NCI-H524 (cell line): Measurements from ENCODE around the gene TAS2R60.
"Not testable (repeated sequence)": the region's sequence is repeated elsewhere in the genome, so short reads cannot be mapped to it uniquely, and the experiment has no call there.

Source experiments
- DNase-seq, 2 experiments: peaks; one replicate each; lab custom pipeline; 2025; lab: John Stamatoyannopoulos, UW

The TAS2R60 gene

DNA sequence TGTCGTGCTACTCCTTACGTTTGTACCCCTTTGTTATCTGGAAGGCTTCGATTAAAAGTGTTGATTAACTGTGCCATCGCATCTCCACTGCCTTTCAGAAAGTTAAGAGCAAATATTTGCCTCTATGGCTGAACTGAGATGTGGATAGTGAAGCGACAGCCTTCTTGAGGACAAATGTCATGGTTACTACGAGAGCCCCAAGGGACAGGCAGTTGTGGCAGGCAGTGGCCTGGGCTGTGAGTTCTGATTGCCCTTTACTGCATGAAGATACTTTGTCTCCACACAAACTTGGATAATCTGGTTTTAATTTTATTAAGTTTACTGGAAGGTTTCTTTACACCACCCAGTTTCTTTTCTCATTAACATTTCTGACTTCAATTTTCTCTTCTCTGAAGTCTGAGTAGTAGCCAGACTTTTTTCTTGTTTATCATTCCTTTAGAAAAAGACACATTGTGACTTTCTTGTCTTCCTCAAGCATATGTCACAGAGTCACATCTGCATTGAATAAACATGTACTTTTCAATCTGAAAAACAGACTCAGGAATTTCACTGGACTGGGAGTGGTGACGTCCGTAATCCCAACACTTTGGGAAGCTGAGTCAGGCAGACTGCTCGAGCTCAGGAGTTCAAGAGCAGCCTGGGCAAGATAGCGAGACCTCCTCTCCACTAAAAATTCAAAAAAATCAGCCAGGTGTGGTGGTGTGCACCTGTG lies 36.0 kb downstream of the TAS2R60 start:
- DNase-seq, result no peak

DNA sequence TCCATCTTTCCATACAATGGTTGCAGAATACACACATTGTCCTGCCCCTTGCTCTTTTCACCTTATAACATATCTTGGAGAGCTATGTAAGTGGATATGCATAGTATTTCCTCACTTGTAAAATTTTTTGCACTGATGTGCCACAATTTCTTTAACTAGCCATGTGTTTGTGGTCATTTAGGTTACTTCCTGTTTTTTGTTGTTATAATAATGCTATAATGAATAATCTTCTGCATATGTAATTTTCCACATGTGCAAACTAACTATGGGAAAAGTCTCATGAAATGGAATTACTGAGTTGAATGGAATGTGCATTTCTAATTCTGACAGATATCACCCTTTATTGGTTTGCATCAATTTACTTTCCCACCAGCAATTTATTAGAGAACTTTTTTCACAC lies 37.2 kb downstream of the TAS2R60 start:
- DNase-seq, result no peak

DNA sequence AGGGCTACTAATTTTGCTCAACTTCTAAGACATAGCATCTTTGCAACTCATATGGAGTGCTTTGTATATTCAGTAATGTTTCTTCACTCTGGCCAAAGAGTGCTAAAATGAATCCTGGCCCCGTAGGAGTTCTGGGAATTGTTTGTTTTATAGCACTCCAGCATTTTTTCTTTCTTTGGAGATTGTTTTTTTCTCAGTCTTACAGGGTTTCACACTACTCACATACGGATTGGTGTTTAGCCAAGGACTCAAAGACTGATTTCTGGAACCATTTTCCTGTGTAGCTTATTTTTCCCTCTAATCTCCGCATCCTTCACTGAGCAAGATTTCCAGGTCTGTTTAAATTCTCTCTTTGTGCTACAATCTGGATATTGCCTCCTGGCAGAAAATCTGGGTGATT lies 40.9 kb downstream of the TAS2R60 start:
- DNase-seq, result no peak

DNA sequence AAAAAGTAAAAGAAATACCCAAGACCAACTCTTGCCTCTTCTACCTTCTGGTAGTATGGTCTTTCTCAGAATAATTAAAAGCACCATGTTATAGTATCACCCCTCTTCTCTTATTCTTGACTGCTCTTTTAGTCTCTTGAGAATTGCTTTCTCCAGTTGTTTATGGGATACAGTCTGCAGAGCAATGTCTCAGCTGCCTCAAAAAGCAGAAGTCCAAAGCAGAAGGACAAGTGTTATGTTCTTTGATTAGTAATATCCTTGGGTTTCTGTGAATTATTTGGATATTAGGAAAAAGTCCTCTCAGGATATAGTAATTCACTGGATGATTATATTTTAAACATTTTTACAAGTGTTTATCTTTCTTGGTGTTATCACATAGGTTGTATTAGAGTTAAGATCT lies 41.8 kb downstream of the TAS2R60 start:
- no peak for DNase-seq

DNA sequence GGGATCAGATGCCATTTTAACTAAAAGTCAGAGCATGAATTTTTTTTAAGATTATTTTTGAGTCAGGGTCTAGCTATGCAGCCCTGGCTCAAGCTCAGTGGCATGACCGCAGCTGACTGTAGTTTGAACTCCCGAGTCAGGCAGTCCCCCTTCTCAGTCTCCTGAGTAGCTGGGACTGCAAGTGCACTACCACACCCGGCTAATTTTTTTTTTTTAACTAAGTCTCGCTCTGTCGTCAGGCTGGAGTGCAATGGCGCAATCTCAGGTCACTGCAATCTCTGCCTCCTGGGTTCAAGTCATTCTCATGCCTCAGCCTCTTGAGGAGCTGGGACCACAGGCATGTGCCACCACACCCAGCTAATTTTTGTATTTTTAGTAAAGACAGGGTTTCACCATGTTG lies 42.2 kb downstream of the TAS2R60 start:
- no peak for DNase-seq

DNA sequence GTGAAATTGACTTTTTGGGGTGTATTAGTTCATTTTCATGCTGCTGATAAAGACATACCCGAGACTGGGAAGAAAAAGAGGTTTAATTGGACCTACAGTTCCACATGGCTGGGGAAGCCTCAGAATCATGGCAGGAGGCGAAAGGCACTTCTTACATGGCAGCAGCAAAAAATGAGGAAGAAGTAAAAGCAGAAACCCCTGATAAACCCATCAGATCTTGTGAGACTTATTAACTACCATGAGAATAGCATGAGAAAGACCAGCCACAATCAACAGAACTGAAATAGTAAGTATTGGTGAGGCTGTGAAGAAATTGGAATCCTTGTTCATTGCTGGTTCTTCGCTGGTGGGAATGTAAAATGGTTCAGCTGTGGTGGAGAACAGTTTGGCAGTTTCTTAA lies 43.0 kb downstream of the TAS2R60 start:
- DNase-seq, result not testable (repeated sequence)

DNA sequence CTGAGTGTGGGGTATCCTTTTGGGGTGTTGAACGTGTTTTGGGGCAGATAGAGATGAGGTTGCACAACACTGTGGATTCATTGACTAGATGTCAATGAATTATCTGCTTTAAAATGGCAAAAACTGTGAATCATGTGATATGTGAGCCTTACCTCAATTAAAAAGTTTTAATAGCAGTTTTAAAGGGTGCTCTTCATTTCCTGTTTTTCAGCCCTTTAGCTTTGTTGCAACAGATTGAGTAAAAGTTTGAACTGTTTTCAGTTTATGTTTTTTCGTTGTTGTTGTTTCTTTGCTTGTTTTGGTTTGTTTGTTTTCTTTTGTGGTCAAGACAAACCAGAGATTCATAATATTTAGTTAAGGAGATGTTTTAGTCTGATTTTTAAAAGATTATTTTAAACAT lies 43.8 kb downstream of the TAS2R60 start:
- no peak for DNase-seq

DNA sequence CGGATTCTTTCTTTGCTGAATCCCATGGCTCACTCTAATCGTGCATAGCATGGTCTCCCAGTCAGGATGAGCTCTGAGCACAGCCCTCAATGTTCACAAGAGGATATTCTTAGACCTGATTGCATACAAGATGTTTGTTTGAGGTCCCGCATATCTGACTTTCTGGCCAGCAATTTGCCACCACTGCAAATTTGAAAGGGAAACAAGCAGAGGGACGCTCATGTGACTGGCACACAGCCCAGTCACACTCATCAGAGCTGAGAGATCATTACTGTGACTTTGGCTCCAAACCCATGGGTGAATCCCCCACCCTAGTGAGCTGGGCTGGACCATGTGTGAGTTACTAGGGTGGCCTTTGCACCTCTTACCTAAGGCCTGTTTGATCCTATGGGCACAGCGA lies 44.3 kb downstream of the TAS2R60 start:
- DNase-seq, result no peak

DNA sequence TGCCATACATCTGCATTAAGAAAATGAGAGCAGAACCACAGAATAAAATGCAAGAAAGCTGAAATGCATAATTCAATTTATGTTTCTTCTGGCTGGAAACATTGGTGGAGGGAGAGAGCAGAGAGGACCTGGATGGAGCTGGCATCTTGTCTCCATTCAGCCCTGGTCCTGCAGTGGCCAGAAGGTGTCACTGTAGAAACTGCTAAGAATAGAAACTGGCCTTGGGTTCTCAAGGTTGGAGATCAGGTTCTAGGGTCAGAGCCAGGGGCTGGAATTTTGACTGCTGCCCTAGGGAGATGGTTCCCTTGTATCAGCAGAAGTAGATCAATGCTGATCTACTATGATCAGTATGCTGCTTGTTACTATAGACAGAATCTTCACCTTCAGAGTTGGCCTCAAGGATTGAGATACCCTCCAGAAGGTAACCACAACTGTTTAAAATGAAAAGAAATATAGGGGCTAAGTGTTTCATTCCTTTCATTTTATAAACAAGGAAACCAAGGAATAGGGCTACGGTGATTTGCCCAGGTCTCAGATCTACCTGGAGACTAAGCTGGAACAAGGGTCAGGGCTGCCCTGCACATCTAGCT lies 47.6 kb downstream of the TAS2R60 start:
- no peak for DNase-seq

DNA sequence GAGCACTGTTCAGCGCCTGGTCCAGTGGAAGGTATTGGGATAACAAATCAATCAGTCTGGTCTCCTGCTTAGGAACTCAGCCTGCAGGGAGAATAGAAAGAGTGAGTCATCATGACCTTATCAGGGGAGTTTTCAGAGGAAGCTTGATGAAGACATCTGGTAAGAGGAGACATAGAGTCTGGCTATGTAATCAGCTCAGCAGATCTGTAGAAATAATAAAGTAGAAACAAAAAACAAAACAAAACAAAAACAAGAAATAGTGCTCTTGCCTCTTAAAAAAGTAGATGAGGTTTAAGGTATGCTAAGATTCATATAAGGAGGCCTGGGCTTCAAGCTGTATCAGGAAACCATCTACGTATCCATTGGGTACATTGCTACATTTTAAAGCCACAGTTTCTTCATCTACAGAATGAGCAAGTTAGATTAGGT lies 48.8 kb downstream of the TAS2R60 start:
- no peak for DNase-seq

DNA sequence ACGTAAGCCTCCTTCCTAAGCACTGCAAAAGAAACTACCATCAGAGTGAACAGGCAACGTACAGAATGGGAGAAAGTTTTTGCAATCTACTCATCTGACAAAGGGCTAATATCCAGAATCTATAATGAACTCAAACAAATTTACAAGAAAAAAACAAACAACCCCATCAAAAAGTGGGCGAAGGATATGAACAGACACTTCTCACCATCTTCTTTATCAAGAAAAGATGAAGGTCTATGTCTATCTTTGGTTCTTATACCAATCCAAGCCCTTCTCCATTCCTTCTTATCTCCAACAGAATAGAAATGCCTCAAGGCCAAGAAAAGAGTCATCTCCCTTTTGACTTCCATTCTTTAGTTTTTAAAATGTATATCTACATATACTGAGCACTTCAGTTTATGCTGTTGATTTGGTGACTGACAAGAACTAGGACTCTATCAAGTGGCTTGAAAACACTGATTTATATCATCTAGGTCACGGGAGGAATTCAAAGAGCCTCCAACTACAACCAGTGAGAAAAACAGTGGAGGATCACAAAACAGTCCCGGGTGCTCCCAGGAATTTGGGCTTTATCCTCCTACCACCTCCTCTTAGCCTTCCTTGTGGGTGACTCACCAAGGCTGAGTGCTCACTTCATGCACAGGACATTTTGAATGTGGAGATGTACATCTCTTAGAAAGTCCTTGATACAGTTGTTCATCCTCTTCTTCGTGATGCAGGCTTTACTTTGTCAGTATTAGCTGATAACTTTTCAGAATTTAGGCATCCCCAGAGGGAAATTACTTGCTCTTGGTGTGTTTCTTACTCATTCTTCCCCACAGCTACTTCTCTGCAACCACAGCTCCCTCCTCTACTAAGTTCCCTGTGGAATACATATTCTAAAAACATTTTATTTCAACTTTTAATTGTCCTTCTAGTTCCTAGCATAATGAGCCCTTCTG lies 49.8 kb downstream of the TAS2R60 start:
- DNase-seq, result no peak

DNA sequence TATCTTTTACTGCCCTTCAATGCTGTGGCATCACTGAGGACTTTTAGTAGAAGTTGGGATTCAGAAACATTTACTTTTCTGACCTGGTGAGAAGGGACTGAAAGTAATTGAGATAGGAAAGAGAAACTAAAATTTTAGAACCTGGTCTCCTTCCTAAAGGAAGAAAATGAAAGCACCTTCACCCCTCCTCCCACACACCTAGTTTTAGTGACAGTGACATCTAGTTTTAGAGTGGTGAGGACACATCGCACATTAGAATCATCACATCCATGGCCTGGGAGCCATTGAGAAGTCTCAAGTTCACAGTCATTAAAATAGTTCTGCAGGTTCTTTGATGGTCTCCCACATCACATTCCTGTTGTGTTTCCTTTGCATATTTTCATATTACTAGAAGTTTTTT lies 50.5 kb downstream of the TAS2R60 start:
- DNase-seq, result no peak
